Spleen (tissue), 7 donors: Measurements from ENCODE around the gene ZYX.

Experiments
- CTCF ChIP-seq, 11 experiments: fragments of 200-600 bp in 7 of 11; fragments of 450-650 bp in 4 of 11; sonication (generic) in 4 of 11; IDR thresholded peaks in 8 of 11; conservative IDR thresholded peaks in 3 of 11; 1 replicate in 7 of 11; 2 replicates in 4 of 11; pipeline versions ENCODE4 v1.4.0 to v1.8.0; 2016 to 2021; ENCODE audit warnings: antibody characterized with exemption in 11 of 11, inconsistent platforms in 4 of 11, mild to moderate bottlenecking in 1 of 11
- POLR2AphosphoS5 ChIP-seq, 3 donors: sonication (generic); formaldehyde crosslinking; IDR thresholded peaks; one replicate each; pipeline ENCODE4 v1.5.1; 2017; ENCODE audit warnings: antibody characterized with exemption in 3 of 3
- donor health status: DM: no; HTN: no; CAD: no; lungs with moderate emphysema.
- donor health status: DM: no; HTN: no; CAD: no.
- donor health status: DM: no; HTN: no; CAD: no.

GRCh38 chr7:143383642-143383957 lies 2.5 kb downstream of the ZYX start:
- TF ChIP-seq CTCF (IDR thresholded peaks at IDR 0.05 in 8 of 11, conservative IDR thresholded peaks at IDR 0.05 in 3 of 11) (no peak), POLR2AphosphoS5 (IDR thresholded peaks at IDR 0.05) (no peak)
